ENCODE results near the gene DISP2.
A peak's percentile ranks its signal among the peaks of the same experiment; 100 is the strongest.

GRCh38 chr15:40310001-40310959, 47.7 kb upstream of the DISP2 start:
- TF ChIP-seq, protein P1, sequence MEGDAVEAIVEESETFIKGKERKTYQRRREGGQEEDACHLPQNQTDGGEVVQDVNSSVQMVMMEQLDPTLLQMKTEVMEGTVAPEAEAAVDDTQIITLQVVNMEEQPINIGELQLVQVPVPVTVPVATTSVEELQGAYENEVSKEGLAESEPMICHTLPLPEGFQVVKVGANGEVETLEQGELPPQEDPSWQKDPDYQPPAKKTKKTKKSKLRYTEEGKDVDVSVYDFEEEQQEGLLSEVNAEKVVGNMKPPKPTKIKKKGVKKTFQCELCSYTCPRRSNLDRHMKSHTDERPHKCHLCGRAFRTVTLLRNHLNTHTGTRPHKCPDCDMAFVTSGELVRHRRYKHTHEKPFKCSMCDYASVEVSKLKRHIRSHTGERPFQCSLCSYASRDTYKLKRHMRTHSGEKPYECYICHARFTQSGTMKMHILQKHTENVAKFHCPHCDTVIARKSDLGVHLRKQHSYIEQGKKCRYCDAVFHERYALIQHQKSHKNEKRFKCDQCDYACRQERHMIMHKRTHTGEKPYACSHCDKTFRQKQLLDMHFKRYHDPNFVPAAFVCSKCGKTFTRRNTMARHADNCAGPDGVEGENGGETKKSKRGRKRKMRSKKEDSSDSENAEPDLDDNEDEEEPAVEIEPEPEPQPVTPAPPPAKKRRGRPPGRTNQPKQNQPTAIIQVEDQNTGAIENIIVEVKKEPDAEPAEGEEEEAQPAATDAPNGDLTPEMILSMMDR (conservative IDR thresholded peaks at IDR 0.05), result peak; percentile 86
- TF ChIP-seq ZFX (IDR thresholded peaks at IDR 0.05), result no peak

Data from C4-2B (cell line).